Endothelial cell of umbilical vein (primary cell): ENCODE results near the gene PRUNE2. TPM values are rescaled to one million over a fixed set of nuclear protein-coding genes. Genes with fewer than 3 reads are reported as not detected.

Source experiments
- BruUV-seq: library from RNA; stranded (reverse); fragments of 400-500 nt; replicated peaks from 2 replicates; lab custom pipeline; 2021; lab: Mats Ljungman, UMichigan
- CTCF ChIA-PET: fragments of 300-600, 350-600 bp; sonication (Branson Sonifier 250); formaldehyde crosslinking; loops from one replicate; lab custom pipeline; 2021; ENCODE audit warnings: antibody characterized with exemption, inconsistent platforms; lab: Charles Lee
- POLR2A ChIA-PET: fragments of 300-600, 350-600 bp; sonication (Branson Sonifier 250); formaldehyde crosslinking; loops from one replicate; lab custom pipeline; 2021; ENCODE audit warnings: antibody characterized with exemption, inconsistent platforms; lab: Charles Lee
- DNase-seq: peaks from one replicate; pipeline ENCODE4 v3.0.0-alpha.2; 2011; ENCODE audit warnings: low read depth, low spot score
- FAIRE-seq: peaks from 2 replicates; lab custom pipeline; 2011; peaks lifted over from hg19 to GRCh38; lab: Jason Lieb, UNC
- H2AFZ ChIP-seq: 2 replicates; pipeline ENCODE4 v1.6.0; 2012; ENCODE audit warnings: low read depth, low read length, control low read depth, inconsistent platforms
- H3K27ac ChIP-seq: 2 replicates; pipeline ENCODE4 v1.5.1; 2011; ENCODE audit warnings: low read depth, mild to moderate bottlenecking, control low read depth, low read length, moderate library complexity; ENCODE audit not compliant: insufficient read depth
- H3K27me3 ChIP-seq, 2 experiments: 2 replicates each; pipeline versions ENCODE4 v1.6.0 to v1.6.1; 2011; ENCODE audit warnings: low read length in 2 of 2, mixed read lengths in 1 of 2; ENCODE audit not compliant: control insufficient read depth in 2 of 2, insufficient read depth in 2 of 2
- H3K36me3 ChIP-seq, 2 experiments: 2 replicates in 1 of 2; 3 replicates in 1 of 2; pipeline ENCODE4 v1.5.1; 2011; ENCODE audit warnings: low read length in 2 of 2, mild to moderate bottlenecking in 1 of 2, moderate library complexity in 1 of 2; ENCODE audit not compliant: control insufficient read depth in 2 of 2, insufficient read depth in 2 of 2; ENCODE audit errors: extremely low read depth in 1 of 2
- H3K4me1 ChIP-seq: 3 replicates; pipeline ENCODE4 v1.5.1; 2011; ENCODE audit warnings: mild to moderate bottlenecking, low read length; ENCODE audit not compliant: control insufficient read depth, insufficient read depth; ENCODE audit errors: extremely low read depth
- H3K4me2 ChIP-seq: 2 replicates; pipeline ENCODE4 v1.6.1; 2011; ENCODE audit warnings: low read length, control low read depth, mixed read lengths; ENCODE audit not compliant: insufficient read depth
- H3K4me3 ChIP-seq, 3 experiments: fragments of 200-600 bp in 1 of 3; sonication (generic), shearing (Covaris generic) in 1 of 3; replicated peaks in 1 of 3; 2 replicates each; pipeline ENCODE4 v1.5.1; 2011 to 2016; ENCODE audit warnings: control low read depth in 3 of 3, low read length in 3 of 3, mild to moderate bottlenecking in 2 of 3, inconsistent platforms in 1 of 3, low read depth in 1 of 3, moderate library complexity in 1 of 3; ENCODE audit not compliant: insufficient read depth in 1 of 3
- H3K79me2 ChIP-seq: 2 replicates; pipeline ENCODE4 v1.6.0; 2012; ENCODE audit warnings: low read length, inconsistent platforms; ENCODE audit not compliant: control insufficient read depth, insufficient read depth
- H3K9ac ChIP-seq: replicated peaks from 2 replicates; pipeline ENCODE3; 2011; ENCODE audit warnings: low read length, control low read depth; ENCODE audit not compliant: insufficient read depth; ENCODE audit errors: extremely low read depth
- H3K9me1 ChIP-seq: replicated peaks from 3 replicates; pipeline ENCODE4 v1.6.0; 2011; ENCODE audit warnings: mild to moderate bottlenecking, low read length; ENCODE audit not compliant: control insufficient read depth, insufficient read depth; ENCODE audit errors: extremely low read depth
- H3K9me3 ChIP-seq: replicated peaks from 2 replicates; pipeline ENCODE4 v1.5.1; 2012; ENCODE audit warnings: low read length, inconsistent platforms; ENCODE audit not compliant: control insufficient read depth, insufficient read depth
- H4K20me1 ChIP-seq: replicated peaks from 2 replicates; pipeline ENCODE3; 2011; ENCODE audit warnings: mild to moderate bottlenecking, low read length; ENCODE audit not compliant: control insufficient read depth, insufficient read depth; ENCODE audit errors: extremely low read depth
- EZH2 ChIP-seq: IDR thresholded peaks from 2 replicates; pipeline ENCODE4 v1.6.1; 2012; ENCODE audit warnings: borderline replicate concordance, low read depth, mild to moderate bottlenecking, moderate library complexity, low read length, inconsistent platforms; ENCODE audit not compliant: severe bottlenecking
- FOS ChIP-seq: IDR thresholded peaks from 2 replicates; pipeline ENCODE4 v1.6.1; 2011; ENCODE audit warnings: mild to moderate bottlenecking, low read length, moderate library complexity, borderline replicate concordance; ENCODE audit not compliant: insufficient read depth
- GATA2 ChIP-seq: IDR thresholded peaks from 2 replicates; pipeline ENCODE4 v1.7.0; 2011; ENCODE audit warnings: low read depth, mild to moderate bottlenecking, moderate library complexity, mixed read lengths, low read length; ENCODE audit not compliant: insufficient read length, insufficient read depth
- JUN ChIP-seq: IDR thresholded peaks from 2 replicates; pipeline ENCODE4 v1.6.1; 2011; ENCODE audit warnings: borderline replicate concordance, low read depth; ENCODE audit not compliant: insufficient read length, insufficient read depth
- MYC ChIP-seq: IDR thresholded peaks from one replicate; pipeline ENCODE4 v1.6.1; 2011; ENCODE audit warnings: mild to moderate bottlenecking, low read depth, low read length
- POLR2A ChIP-seq: IDR thresholded peaks from 2 replicates; pipeline ENCODE4 v1.6.1; 2012; ENCODE audit warnings: low read depth, mild to moderate bottlenecking, control low read depth, low read length
- POLR2AphosphoS5 ChIP-seq: IDR thresholded peaks from 2 replicates; pipeline ENCODE4 v1.6.1; 2012; ENCODE audit warnings: low read depth, mild to moderate bottlenecking, control low read depth, low read length, moderate library complexity; ENCODE audit not compliant: insufficient read depth
- dilution Hi-C: fragments of 300-500 bp; cut with MboI; formaldehyde crosslinking; loops from one replicate; pipeline ENCODE4 v1.15.0; 2019; ENCODE audit warnings: low sequenced_read_pairs; ENCODE audit not compliant: extremely low pct_ligation_motif_present
- intact Hi-C: fragments of 100-400 bp; cut with micrococcal nuclease; formaldehyde crosslinking; loops from one replicate; pipeline ENCODE4 v1.10.0; 2022
- polyA plus RNA-seq, 4 experiments: library from polyadenylated mRNA; depleted of rRNA in 3 of 4; stranded (reverse) in 3 of 4; unstranded in 1 of 4; fragments of >200 nt; gene quantifications; 2 replicates each; pipeline versions ENCODE4 v1.2.1 to v1.2.3, GENCODE V29; 2011 to 2012; ENCODE audit warnings: missing spikeins in 1 of 4
- total RNA-seq: library from RNA; stranded (reverse); gene quantifications from 2 replicates; pipeline ENCODE4 v1.2.3, GENCODE V29; 2021
- TF ChIP-seq, protein P1 (sequence below): IDR thresholded peaks from 2 replicates; pipeline ENCODE4 v1.6.1; 2011; ENCODE audit not compliant: insufficient read depth, insufficient read length
- TF ChIP-seq, protein P2 (sequence below), 2 donors: IDR thresholded peaks; 1 replicate in 1 of 2; 2 replicates in 1 of 2; pipeline ENCODE4 v1.5.1; 2011; ENCODE audit warnings: low read length in 2 of 2, mild to moderate bottlenecking in 2 of 2, moderate library complexity in 2 of 2, control low read depth in 1 of 2, inconsistent platforms in 1 of 2, low read depth in 1 of 2; ENCODE audit not compliant: insufficient read depth in 1 of 2; ENCODE audit errors: extremely low read depth in 1 of 2

PRUNE2 gene
- total and polyA plus RNA-seq, 2 donors (not counting 3 experiments of a cell fraction or from before 2014, with no cell fraction given): 15.8 to 21.7 TPM

DNA sequence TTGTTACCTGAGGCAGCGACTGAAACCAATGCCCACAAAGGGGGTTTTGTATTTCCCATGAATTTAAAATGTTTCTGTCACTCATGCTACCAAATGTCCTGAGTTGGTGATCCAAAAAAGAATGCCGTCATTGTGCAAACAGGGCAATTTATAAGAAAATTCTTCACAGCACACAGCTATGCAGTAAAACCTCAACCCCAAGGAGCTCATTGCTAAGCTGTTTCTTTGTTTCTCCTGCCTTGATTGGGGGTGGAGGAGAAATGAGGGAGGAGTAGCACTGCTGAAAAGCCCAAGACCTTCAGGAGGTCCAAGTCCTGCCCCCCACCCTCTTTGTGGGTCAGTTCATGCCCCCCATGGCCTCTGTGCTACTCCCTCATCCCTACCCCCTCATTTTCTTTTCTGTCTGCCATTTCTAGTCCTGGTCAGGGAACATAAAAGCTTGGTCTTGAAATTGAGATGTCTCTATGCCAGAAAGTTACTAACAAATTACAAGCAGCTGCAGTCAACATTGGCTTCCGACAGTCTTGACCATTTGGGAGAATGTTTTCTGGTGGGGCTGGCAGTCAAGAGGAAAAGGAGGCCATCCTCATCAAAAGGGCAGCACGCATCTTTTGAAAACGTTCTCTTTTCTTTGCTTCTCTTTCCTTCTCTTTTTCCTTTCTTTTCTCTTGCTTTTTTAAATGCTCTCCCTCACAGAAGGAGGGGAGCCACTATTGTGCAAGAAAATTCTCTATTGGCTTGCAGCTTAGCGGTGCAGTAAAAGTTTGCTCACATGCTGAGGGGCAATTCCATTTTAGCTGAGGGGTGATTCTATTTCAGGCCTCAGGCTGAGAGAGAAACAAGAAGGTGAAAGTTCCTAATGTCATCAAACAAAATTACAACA is 313.6 kb downstream of the PRUNE2 start:
- Histone ChIP-seq H3K4me2 (no peak overlapping the region), H3K4me3 (no peak overlapping the region), H3K9me3 (no peaks in the 10 kb centered on the region), H3K27ac (no peak overlapping the region), H3K9me1 (no peaks in the 10 kb centered on the region), H3K27me3 (peaks cover 0 to 6% of the 10 kb centered on the region in 2 experiments), H3K79me2 (no peaks in the 10 kb centered on the region), H3K9ac (no peak overlapping the region), H3K4me1 (no peaks in the 10 kb centered on the region), H2AFZ (no peak overlapping the region), H4K20me1 (no peaks in the 10 kb centered on the region), H3K36me3 (no peaks in the 10 kb centered on the region)
- POLR2A ChIA-PET: no interaction called here
- TF ChIP-seq, protein P1, sequence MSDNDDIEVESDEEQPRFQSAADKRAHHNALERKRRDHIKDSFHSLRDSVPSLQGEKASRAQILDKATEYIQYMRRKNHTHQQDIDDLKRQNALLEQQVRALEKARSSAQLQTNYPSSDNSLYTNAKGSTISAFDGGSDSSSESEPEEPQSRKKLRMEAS: no peak
- TF ChIP-seq MYC (no peak), FOS (no peak), GATA2 (no peak), POLR2AphosphoS5 (no peak), POLR2A (no peak), JUN (no peak), EZH2 (no peak)
- TF ChIP-seq, protein P2, sequence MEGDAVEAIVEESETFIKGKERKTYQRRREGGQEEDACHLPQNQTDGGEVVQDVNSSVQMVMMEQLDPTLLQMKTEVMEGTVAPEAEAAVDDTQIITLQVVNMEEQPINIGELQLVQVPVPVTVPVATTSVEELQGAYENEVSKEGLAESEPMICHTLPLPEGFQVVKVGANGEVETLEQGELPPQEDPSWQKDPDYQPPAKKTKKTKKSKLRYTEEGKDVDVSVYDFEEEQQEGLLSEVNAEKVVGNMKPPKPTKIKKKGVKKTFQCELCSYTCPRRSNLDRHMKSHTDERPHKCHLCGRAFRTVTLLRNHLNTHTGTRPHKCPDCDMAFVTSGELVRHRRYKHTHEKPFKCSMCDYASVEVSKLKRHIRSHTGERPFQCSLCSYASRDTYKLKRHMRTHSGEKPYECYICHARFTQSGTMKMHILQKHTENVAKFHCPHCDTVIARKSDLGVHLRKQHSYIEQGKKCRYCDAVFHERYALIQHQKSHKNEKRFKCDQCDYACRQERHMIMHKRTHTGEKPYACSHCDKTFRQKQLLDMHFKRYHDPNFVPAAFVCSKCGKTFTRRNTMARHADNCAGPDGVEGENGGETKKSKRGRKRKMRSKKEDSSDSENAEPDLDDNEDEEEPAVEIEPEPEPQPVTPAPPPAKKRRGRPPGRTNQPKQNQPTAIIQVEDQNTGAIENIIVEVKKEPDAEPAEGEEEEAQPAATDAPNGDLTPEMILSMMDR (IDR thresholded peaks at IDR 0.05; ENCODE audit: extremely low read depth in 1 of 2, insufficient read depth in 1 of 2, low read depth in 1 of 2, low read length in 2 of 2): no peak
- dilution Hi-C loops: no loop called here
- intact Hi-C loops: no loop called here
- BruUV-seq: no TSS peak
- FAIRE-seq: peak; percentile 4
- DNase-seq: no peak
- CTCF ChIA-PET: interaction anchor here (0.7 to 2.0 kb wide), 9 partner anchors 8 to 43 kb away, joined by 3 to 7 read pairs (median 3); no protein-coding TSS in a partner anchor
